AG04450 (cell line): Measurements from ENCODE around the gene CRYBG2. TPM values are rescaled to one million over a fixed set of nuclear protein-coding genes. Genes with fewer than 3 reads are reported as not detected.

Experiments
- CTCF ChIA-PET: fragments of 300-600, 350-600 bp; formaldehyde crosslinking; extraction: SDS; loops from one replicate; lab custom pipeline; 2022; ENCODE audit warnings: antibody characterized with exemption, inconsistent platforms; lab: Charles Lee
- POLR2A ChIA-PET: fragments of 350-600 bp; formaldehyde crosslinking; extraction: SDS; loops from one replicate; lab custom pipeline; 2021; ENCODE audit warnings: antibody characterized with exemption, inconsistent platforms; lab: Yijun Ruan, JAX
- DNase-seq: peaks from one replicate; pipeline ENCODE4 v3.0.0-alpha.2; 2011; ENCODE audit warnings: low read depth, low spot score
- H3K27ac ChIP-seq: one replicate; pipeline ENCODE4 v1.5.1; 2012; ENCODE audit warnings: low read depth, low read length, control low read depth
- H3K27me3 ChIP-seq: one replicate; pipeline ENCODE4 v1.6.0; 2012; ENCODE audit warnings: low read length; ENCODE audit not compliant: control insufficient read depth, insufficient read depth
- H3K4me3 ChIP-seq: 2 replicates; pipeline ENCODE4 v1.5.1; 2011; ENCODE audit warnings: mild to moderate bottlenecking, low read depth, low read length, control low read depth
- H3K9me3 ChIP-seq: 2 replicates; pipeline ENCODE4 v1.5.1; 2012; ENCODE audit warnings: low read length; ENCODE audit not compliant: control insufficient read depth, insufficient read depth
- CTCF ChIP-seq: IDR thresholded peaks from 2 replicates; pipeline ENCODE4 v1.5.1; 2011; ENCODE audit warnings: low read depth, low read length, control low read depth, inconsistent platforms
- polyA plus RNA-seq: library from polyadenylated mRNA; depleted of rRNA; stranded (reverse); fragments of >200 nt; gene quantifications from 2 replicates; pipeline ENCODE4 v1.2.3, GENCODE V29; 2011

The CRYBG2 gene
- polyA plus RNA-seq, 1 experiment, result not detected

- DNase-seq, result no peak
- H3K27ac ChIP-seq, result no peak overlapping the region
- H3K4me3 ChIP-seq, result no peak overlapping the region
- no peaks in the 10 kb centered on the region; the same call in 1 of the 2 replicates for H3K9me3 ChIP-seq
- ChIA-PET CTCF (interaction anchor here (1.0 to 1.5 kb wide), 2 partner anchors 63 to 169 kb away, joined by 3 read pairs; partner anchors contain the start of gene ZNF593), POLR2A (interaction anchor here (0.6 kb wide), 1 partner anchor 26 kb away, joined by 6 read pairs; no protein-coding TSS in a partner anchor)
- no peak for TF ChIP-seq CTCF
- H3K27me3 ChIP-seq, result peaks cover 45% of the 10 kb centered on the region
Measured at GRCh38 chr1:26338670-26339069, 15.3 kb downstream of the CRYBG2 start.

DNA sequence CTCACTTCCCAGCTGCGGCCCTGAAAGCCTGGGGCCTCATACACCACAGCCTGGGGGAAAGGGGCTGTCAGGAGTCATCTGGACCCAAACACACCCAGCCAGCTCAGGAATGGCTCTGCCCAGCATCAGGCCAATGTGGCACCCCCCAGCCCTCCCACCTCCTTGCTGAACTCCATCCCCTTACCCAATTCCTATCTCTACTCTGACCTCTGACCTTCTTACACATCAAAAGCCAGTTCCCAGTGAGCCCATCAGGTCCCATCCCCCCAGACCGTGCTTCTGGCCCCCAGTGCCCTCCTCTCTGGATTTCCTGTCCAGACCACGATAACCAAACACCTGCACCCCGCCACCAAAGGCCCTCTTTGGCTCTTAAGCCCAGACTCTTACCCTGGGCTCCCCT is 16.3 kb downstream of the CRYBG2 start:
- ChIA-PET CTCF (interaction anchor here (1.0 to 1.2 kb wide), 2 partner anchors 26 to 62 kb away, joined by 3 to 4 read pairs; no protein-coding TSS in a partner anchor), POLR2A (no interaction called here)
- no peak overlapping the region for H3K27ac ChIP-seq
- peaks cover 43% of the 10 kb centered on the region for H3K27me3 ChIP-seq
- DNase-seq, result no peak
- no peak for TF ChIP-seq CTCF
- no peak overlapping the region for H3K4me3 ChIP-seq
- no peaks in the 10 kb centered on the region; the same call in 1 of the 2 replicates for H3K9me3 ChIP-seq

- ChIA-PET POLR2A (no interaction called here), CTCF (interaction anchor here (1.2 kb wide), 1 partner anchor 27 kb away, joined by 4 read pairs; no protein-coding TSS in a partner anchor)
- no peak for TF ChIP-seq CTCF
- no peak for DNase-seq
- Histone ChIP-seq H3K9me3 (no peaks in the 10 kb centered on the region; the same call in 1 of the 2 replicates), H3K27ac (no peak overlapping the region), H3K27me3 (peaks cover 43% of the 10 kb centered on the region), H3K4me3 (no peak overlapping the region)
Measured at GRCh38 chr1:26337206-26337535, 16.8 kb downstream of the CRYBG2 start.

- H3K9me3 ChIP-seq, result no peaks in the 10 kb centered on the region; the same call in 1 of the 2 replicates
- no peak overlapping the region for H3K27ac ChIP-seq
- ChIA-PET POLR2A (no interaction called here), CTCF (interaction anchor here (1.2 kb wide), 1 partner anchor 27 kb away, joined by 4 read pairs; no protein-coding TSS in a partner anchor)
- TF ChIP-seq CTCF, result no peak
- DNase-seq, result no peak
- H3K27me3 ChIP-seq, result peaks cover 41% of the 10 kb centered on the region
- H3K4me3 ChIP-seq, result peak overlapping the region; percentile 64
Measured at GRCh38 chr1:26336477-26337205, 17.3 kb downstream of the CRYBG2 start.
